GM21717 (cell line): Measurements from ENCODE around the gene EYS.
"Not testable (repeated sequence)": the region's sequence is repeated elsewhere in the genome, so short reads cannot be mapped to it uniquely, and the experiment has no call there.

Experiments used
- ATAC-seq: cut with Tn5 transposase; IDR thresholded peaks from one replicate; pipeline ENCODE4 v1.9.1; 2021; ENCODE audit warnings: mild to moderate bottlenecking, moderate library complexity; ENCODE audit not compliant: unreplicated experiment

Gene EYS

DNA sequence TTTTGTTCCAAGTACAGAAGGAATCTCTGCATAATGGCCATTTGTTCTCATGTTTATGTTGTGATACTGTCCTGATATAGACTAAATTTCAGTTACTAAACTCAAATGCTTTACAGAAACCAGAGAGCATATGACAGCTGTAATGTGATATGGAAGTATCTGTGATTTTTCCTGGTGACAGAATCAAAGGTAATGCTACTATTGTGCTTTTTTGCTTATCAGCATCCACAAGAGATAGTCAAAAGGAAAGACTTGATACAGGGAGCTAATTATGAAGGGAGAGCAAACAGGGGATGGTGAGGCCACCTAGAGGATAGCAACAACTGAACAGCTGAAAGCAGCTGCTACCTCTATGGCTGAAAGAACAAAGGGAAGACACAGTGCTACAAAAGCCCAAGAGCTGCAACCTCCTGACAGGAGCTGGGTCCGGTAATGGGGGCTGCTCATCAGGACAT, 1890.0 kb downstream of the EYS start:
- ATAC-seq = peak; percentile 59

DNA sequence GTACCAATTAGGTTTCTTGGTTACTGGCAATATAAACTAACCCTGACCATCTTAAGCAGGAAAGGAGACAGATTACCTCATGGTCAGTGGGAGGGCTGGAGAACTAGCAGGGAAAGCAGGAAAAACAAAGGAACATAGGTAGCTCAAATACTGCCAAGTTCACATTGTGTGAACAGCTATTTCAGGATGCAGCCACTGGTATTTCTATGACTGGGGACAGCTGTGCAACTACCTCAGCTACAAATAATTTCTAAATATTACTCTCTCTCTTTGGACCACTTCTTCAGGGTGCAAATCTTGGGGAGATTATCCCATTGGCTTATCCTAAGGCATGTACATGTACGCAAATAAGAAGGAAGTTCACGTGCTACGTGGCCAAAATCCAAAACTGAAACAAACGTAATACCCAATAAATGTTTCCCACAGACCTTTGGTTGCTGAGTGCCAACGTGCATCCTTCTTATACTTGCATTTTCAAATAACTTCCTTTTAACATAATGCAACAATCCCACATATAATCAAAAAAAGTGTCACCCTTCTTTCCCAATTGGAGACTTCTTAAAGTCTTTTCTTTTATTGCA, 1890.5 kb downstream of the EYS start:
- ATAC-seq = no peak

DNA sequence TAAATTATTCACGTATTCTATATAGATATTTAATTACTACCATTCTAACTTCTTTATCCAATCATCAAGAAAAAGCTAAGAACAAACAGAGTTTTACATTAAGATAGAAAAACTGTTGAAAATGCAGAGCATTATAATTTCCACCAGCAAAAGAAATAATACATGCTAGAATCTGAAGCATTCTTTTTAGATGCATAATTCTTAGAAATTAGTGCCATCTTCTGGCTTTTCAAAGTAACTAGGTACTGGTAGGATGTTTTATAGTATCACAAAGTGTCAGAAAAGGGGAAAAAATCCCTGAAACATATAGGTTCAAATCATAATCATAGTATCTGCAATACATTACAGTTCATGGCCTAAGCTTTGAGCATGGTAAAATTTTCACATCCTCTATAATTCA, 1892.6 kb downstream of the EYS start:
- ATAC-seq = no peak

DNA sequence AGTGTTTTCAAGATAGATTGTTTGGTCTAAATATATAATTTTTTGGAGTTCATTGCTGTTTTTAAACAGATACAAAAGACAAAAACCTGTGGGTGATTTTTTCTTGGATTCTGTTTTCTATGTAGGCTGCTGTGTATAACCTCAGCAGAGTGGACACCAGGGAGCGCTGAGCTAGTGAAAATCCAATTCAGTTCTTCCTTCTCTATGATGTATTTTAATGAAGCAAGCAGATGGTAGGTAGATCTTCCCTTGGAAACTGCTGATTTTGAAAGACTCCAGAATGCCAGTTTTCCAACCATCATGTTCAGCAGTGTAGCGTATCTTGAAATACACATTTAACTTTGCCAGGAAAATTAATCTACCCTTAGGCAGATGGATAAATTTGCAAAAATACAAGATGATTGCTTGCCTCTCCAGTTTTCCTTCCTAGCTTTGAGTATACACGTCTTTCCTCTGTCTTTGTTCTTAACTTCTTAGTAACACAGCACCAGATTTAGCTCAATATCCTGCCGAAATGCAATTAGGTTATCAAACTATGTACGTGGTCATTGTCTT, 1893.4 kb downstream of the EYS start:
- ATAC-seq = no peak

DNA sequence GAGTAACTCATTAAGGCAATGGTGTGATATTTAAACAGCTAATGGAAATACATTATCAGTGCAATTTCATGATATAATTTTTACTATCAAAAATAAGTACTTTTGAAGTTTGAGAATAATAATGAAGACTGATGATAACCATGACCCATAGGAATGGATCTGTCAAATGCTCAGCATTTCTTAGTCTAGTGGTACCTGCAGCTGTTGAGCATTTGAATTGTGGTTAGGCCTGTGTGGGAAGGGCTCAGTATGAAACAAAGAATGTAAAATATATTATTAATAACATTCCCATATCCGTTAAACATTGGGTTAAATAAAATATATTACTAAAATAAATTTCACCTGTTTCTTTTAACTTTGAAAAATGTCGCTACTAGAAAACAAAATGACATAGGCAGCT, 1898.5 kb downstream of the EYS start:
- no peak for ATAC-seq

DNA sequence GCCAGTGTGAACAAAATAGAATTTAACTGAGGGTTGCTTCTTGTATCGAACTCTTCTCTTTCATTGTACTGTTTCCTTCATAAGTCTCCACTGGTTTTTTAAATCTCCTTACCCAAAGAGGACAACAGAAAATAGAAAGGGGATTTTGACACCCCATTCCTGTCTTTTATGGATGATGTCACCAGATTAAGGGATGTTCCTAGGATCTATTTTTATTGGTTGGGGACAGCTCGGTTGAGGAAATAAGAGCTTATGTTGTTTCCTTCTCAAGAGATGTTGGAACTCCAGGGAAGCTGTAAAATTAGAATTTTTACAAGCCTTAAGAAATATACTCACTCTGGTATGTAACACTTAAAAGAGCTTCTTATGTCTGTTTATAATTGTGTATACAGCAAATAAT, 1900.0 kb downstream of the EYS start:
- ATAC-seq = no peak

DNA sequence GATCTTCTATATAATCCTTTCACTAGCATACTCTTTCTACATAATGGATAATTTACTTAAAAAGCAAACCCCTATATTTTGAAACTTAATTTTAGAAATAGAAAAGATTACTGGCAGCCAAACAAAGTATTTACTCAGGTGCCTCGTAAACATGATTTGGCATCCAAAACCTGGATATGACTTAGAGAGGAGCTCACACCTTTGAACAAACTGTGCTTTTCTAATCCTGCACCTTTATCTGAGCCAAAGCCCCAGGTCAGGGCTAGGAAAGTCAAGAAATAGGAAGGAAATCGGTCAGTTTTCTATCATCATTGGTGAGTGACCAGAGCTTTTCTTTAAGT, 1900.5 kb downstream of the EYS start:
- no peak for ATAC-seq

DNA sequence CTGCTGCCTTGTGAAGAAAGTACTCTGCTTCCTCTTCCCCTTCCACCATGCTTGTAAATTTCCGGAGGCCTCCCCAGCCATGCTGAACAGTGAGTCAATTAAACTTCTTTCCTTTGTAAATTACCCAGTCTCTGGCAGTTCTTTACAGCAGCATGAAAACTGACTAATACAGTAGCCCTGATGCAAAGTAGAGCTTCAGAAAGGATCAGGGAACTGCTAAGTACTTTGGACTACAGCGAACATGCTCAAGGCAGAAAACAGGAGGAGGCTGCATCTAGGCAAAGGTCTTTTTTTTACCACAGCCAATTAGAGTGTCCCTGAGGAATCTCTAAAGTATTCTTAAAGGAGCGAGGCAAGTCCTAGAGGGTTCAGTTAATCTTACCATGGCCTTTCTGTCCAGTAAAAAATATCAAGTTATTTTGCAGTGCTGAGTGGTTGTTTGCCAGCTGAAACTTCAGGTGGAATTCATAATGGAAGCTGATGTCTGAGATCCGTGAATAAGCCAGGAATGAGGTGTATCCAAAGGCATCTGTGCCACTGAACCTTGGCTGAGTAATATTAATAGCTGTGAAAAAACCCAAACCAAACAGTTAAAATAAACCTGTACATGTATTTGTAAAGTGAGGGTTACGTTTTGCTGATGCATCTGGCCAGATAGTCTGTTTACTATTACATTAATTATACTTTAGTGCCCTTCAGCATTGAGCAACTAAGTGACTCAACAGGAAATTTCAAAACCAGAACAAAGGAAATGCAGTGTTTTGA, 1901.0 kb downstream of the EYS start:
- no peak for ATAC-seq

DNA sequence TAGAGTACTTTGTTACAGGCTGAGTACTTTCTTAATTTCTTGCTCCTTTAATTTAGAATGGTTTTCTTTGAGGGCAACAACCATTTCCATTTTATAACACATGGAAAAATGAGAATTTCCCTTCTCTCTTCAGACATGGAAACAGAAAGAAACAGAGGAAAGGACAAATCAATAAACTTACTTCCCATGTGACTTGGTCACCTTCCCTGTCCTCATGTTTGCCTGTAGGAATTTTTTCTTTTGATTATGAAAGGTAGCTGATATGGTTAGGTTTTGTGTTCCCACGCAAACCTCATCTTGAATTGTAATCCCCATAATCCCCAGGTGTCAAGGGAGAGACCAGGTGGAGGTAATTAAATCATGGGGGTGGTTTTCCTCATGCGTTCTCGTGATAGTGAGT, 1901.7 kb downstream of the EYS start:
- no peak for ATAC-seq

DNA sequence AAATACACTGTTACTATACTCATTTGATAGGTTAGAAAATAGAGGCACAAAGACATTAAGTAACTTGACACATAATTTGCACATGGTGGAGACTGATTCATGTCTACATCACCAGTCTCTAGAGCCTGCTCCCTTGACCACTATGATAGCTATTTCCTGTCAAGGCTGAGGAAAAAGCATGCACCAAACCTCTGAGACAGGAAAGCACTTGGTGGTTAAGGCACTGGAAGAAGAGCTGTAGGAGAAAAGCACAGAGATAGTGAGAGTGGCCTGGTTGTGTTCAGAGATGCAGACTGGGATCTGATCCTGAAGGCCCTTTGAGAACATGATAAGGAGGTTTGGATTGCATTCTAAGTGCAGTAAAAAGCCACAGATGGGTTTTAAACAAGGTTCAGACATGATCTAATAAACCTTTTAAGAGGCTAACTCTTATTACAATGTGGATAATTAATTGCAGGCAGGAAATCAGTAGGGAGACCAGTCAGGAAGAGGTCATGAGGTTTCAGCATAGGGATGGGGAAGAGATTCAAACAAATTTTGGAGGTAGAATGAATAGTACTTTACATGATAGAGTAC, 1902.6 kb downstream of the EYS start:
- no peak for ATAC-seq

DNA sequence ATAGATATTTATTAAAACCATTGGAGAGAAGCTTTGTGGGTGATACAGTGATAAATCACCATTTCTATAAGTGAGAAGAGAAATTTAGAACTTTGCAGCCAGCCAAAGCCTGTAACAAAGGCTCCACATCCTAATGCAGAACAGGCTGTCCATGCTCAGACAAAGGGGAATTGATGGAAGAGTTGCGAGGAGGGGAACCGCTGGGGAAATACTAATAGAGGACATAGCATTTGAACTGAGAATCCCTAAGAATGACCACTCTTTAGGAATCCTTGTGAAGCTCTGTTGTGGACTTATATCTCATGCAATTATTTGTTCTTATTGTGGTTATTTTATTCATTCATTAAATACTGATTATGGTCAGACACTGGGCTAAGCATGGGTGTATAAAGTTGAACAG, 1903.7 kb downstream of the EYS start:
- no peak for ATAC-seq

DNA sequence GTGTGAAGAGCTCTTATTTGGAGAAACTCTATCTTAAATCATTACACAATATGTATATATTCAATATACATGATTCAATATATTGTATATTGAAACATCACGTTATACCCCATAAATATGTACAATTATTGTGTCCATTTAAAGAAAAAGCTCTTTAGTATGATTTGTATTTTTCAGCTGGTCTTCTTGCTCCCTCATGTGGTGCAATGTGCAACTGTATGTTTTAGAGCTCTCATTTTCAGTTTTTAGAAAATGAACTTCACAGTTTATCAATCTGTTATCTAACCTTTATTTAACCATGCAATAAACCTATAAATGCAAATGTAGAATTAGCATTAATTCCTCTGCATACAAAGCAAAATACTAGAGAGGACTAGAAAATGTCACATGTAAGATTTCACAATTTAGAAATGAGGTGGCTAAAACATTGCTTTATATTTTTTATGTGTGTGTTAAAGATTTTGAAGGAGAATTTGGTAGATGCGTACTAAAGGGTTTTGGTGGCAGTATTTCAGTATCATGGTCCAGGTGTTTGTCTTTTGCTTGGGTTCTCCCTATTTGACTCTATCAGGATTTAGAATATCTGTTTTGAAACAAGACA, 1904.3 kb downstream of the EYS start:
- no peak for ATAC-seq

DNA sequence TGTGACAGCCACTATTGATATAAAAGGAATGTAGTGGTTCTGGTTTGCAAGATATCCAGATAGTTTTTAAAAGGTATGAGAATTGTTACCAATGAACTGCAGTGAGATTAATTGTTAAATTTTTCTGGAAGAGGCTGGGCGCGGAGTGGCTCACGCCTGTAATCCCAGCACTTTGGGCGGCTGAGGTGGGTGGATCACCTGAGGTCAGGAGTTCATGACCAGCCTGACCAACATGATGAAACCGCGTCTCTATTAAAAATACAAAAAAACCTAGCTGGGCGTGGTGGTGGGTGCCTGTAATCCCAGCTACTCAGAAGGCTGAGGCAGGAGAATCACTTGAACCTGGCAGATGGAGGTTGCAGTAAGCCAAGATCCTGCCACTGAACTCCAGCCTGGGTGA, 1906.6 kb downstream of the EYS start:
- not testable (repeated sequence) for ATAC-seq

DNA sequence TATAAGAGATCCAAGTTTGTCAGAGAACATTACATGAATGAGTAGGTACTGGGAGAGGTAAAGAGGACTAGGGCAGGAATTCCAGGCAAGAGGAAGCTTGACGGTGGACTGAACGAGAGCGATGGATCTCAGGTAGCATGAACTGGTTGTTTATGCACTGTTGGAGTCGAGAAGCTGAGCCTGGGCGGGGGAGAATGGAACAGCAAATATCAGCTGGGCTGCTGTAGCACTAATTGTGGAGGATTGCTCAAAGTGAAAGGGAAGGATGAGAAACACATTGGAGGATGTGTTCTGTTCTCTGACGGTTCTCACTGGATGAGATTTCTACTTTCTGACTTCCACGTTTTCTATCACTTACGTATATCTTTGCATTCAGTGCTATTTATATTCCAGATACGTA, 1907.2 kb downstream of the EYS start:
- no peak for ATAC-seq

DNA sequence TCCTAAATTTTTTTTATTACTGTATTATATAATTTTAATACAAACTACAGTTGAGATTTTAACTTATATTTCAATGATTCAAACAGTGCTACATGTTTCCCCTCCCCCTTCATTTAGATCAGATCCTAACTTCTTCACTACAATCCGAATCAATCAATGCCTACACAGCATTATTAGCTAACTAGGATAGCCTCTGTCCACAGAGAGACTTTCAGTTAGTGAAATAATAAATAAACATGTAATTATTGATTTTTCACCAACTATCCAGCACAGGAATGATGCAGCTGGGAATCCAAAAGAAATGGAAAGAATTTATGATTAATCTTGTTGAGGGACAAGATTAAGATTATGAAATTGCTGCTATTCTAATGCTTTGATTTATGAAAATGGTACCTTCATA, 1907.7 kb downstream of the EYS start:
- no peak for ATAC-seq

DNA sequence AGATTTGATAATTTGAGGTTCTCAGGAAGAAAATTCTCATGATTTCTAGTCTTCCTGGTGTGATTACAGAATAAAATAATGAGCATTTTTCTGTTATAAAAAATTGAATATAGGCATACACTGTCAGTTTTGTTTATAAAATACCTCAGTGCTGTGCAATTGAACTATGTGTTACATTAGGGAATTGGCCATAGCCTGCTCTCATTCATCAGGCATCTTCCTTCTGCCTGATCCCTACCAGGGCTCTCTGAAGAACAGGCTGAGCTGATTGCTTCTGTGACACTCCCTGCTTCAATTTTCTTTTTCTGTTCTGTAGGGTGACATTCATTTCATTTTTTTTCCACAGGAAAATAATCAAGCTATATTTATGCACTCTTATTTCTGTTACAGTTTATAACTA, 1908.6 kb downstream of the EYS start:
- ATAC-seq = no peak

DNA sequence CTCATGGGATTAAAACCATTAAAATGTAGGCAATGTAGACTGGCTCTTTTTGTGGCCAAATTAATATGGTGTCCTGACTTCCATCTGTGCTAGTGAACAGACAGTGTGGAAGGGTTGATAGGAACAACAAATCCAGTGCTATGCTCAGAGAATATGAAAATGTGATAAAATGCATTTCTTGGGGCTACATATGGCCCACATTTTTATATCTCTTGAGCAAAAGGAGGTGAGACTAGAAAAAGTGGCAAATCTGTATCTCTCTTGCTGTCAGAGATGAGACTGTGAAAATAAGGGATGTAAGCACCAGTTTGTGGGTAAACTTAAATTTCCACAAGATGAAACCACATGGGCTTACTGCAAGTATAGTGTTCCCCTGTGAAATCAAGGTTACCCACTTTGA, 1909.3 kb downstream of the EYS start:
- no peak for ATAC-seq

DNA sequence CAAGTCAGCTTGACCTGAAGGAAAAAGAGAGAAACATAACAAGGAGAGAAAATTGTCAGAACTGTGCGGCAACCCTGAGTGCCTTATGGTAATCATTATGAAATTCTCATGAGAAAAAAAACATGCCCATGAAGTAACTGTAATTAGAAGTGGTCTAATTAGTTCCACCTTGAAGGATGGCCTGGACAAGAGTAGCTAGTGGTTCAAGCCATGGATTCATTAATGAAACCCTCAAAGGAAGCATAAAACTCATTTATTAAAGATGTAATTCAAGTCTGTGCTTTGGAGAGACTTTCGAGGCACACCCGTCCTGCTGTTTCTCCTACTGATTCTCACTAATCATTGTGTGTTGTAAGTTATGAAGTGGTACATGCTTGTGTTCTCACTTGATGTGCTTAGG, 1911.2 kb downstream of the EYS start:
- ATAC-seq = no peak

DNA sequence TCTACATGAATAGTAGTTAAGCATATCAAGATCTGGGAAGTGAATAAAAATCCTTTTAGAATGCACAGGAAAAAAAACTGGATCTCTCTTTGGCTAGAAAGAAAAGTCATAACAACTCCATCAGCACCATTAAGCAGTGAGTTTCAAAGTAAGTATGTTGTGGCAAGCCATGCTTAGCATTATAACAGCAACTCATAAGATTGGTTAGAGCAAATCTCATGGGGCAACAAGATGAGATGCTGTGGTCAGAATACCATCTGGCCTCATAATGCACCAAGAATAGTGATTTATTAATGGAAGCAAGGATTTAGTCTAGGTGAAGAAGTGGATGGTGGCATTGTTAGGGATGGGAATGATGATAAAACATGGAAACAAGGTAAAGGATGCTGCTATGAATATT, 1912.0 kb downstream of the EYS start:
- ATAC-seq = no peak

DNA sequence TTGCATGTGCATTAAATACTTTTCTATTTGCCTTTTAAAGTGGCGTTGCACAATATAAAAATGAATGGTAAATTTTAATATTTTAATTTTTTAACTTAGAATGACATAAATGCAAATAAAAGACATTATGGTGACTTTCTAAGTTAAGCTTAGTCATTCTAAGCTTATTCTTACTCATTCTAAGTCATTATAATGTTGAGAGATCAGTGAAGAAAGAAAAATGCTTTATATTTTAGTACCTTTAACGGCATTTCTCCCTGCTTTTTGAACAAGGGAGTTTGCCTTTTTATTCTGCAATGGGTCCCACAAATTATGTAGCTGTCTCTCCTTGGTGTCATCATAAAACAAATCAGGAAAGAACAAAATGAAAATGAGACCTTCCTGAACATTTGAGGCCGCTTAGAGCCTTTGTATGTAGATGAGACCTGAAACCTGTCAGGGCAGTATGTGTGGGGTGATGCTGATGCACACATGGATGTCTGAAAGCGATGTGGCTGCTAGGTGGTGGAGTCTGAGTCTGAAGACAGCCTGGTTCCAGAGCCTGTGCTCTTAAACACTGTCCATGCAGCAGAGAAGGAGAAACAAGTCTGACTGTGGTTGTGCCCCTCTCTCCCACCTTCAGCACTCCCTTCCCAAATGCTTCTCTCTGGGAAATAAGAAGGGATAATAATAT, 1913.4 kb downstream of the EYS start:
- peak; percentile 68 for ATAC-seq

DNA sequence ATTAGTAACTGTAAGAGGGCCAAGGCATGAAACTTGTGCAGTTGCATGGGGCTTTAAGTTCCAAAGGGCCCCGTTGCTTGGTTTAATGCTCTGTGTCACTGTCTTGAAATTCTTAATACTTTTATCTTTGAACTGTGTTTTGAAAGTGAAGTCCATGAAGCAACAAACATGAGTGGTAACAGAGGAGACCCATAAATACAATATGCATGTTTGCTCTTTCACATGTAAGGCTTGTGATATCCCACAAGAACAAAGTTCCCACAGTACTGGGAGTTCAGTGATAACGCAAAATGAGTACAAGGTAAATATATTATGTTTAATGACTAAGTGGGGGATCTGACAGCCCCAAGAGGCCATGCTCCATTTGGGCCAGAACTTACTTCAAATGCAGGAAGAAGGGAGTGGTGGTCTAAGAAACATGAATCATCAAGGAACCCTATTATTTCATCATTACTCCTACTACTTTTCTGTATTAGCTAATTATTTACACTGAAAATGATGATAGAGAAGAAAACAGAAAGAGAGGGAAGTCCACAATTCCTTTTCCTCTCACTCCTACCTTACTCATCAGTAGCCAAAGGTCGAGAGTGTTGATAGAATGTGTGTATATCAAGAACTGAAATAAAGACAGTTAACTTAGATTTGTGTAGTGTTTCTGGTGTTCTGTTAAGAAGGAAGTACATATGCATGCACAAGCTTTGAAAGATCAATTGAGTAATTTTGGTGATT, 1914.1 kb downstream of the EYS start:
- ATAC-seq = no peak
